Measurements from ENCODE around the gene TBX2. TPM values are rescaled to one million over a fixed set of nuclear protein-coding genes. Genes with fewer than 3 reads are reported as not detected.

Gene TBX2
- total RNA-seq, 1 donor from 2014 or later, result 122 TPM

GRCh38 chr17:61450641-61451537, 51.2 kb downstream of the TBX2 start:
- Histone ChIP-seq H3K27ac (peak overlapping the region; percentile 87), H3K9me3 (no peaks in the 10 kb centered on the region), H3K36me3 (no peaks in the 10 kb centered on the region), H3K4me1 (peaks cover 17% of the 10 kb centered on the region), H3K4me3 (peak overlapping the region; percentile 46), H3K27me3 (peaks cover 65% of the 10 kb centered on the region)
- intact Hi-C loops (cut with DNase I), result no loop called here
- no peak for DNase-seq
- no peak for ATAC-seq
- TF ChIP-seq CTCF (IDR thresholded peaks at IDR 0.05), result no peak

DNA sequence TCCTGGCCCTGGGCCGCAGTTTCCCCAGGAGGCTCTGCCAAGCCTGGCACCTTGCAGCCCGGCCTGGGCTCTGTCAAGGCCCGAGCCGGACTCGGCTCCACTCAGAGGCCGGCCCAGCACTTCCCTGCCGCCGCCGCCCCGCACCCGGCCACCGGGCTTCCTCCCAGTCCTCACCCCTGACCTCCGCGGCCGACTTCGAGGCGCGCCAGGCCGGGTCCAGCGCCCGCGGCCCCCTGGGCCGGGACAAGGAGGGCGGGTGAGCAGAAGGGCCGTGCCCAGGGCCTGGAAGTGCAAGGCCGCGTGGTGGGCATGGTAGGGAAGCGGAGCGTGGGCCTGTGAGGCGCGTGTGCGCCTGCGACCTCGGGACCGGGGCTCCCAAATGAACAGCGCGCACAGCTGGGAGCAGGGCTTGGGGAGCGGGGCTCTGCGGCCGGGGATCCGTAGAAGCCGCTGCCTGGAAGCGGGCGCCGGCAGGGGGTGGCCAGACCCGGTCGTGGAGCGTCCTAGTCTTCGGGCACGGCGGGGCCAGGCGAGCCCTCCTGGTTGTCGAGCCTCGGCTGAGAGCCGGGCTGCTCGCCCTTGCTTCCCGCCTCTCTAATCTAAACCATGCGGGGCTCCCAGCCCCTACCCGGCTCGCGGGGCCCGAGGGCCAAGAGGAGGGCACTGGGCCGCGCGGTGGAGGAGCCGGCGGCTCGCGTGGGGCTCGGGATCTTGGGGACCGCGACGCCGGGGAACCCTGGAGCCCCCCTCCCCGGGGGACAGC, 52.1 kb downstream of the TBX2 start:
- Histone ChIP-seq H3K4me3 (peak overlapping the region; percentile 46), H3K36me3 (no peaks in the 10 kb centered on the region), H3K4me1 (peaks cover 17% of the 10 kb centered on the region), H3K9me3 (no peaks in the 10 kb centered on the region), H3K27me3 (peaks cover 73% of the 10 kb centered on the region), H3K27ac (peak overlapping the region; percentile 87)
- DNase-seq, result no peak
- intact Hi-C loops (cut with DNase I), result no loop called here
- TF ChIP-seq CTCF (IDR thresholded peaks at IDR 0.05), result no peak
- ATAC-seq, result peak; percentile 65

DNA sequence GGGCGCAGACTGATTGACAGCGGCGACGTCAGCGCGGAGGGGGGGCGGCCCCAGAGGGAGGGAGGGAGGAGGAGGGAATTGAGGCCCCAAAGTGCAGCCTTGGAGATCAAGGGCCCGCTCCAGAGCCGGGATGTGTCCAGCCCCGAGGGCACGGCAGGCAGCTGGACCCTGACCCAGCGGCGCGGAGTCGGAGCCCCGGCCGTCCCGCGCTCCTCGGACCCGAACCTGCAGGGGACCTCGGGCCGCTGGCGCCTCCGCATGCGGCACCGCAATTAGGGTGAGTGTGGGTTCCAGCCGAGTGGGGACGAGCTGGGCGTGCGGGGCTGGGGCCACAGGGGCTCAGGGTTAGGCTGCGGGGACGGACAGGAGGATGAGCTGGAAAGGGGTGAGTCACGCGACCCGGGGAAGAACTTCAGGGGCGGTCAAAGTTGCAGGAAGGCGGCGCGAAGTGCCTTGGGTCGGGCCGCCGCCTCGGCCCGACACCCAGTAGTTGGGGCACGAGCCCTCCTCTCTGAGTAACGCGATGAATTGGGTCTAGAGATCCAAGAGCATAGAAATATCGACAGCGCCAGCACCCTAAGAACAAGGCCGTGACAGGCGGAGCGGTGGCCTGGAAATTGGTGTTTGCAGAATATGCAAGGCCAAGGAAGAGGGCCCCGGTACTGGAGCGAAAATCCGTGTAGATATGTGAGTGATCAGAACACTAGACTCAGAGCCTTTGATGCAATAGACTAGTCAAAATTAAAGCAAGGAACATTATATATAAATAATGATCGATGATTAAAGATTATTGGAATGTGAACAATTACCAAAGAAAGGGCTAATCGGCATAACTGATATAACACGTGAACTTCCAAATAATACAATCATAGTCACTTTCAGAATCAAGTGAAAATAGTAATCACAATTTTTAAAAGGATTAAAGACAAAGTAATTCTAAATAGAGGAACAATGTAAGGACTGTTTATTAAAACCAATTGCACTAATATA, 53.0 kb downstream of the TBX2 start, which contains the start of gene TBX4:
TSS of gene TBX4 (plus strand) at position 122 of the 990 bp plus-strand sequence. CDS start 4,069 bp downstream, outside the sequence.
- H3K27ac ChIP-seq, result peak within 1 kb of the TSS; percentile 87
- no peaks in the 10 kb centered on the region for H3K9me3 ChIP-seq
- ATAC-seq (peak; percentile 59), DNase-seq (no peak)
- peaks cover 17% of the 10 kb centered on the region for H3K4me1 ChIP-seq
- intact Hi-C loops (cut with DNase I), result no loop called here
- peaks cover 82% of the 10 kb centered on the region for H3K27me3 ChIP-seq
- TF ChIP-seq CTCF (IDR thresholded peaks at IDR 0.05), result no peak
- H3K36me3 ChIP-seq, result no peaks in the 10 kb centered on the region
- peak within 1 kb of the TSS; percentile 46 for H3K4me3 ChIP-seq

DNA sequence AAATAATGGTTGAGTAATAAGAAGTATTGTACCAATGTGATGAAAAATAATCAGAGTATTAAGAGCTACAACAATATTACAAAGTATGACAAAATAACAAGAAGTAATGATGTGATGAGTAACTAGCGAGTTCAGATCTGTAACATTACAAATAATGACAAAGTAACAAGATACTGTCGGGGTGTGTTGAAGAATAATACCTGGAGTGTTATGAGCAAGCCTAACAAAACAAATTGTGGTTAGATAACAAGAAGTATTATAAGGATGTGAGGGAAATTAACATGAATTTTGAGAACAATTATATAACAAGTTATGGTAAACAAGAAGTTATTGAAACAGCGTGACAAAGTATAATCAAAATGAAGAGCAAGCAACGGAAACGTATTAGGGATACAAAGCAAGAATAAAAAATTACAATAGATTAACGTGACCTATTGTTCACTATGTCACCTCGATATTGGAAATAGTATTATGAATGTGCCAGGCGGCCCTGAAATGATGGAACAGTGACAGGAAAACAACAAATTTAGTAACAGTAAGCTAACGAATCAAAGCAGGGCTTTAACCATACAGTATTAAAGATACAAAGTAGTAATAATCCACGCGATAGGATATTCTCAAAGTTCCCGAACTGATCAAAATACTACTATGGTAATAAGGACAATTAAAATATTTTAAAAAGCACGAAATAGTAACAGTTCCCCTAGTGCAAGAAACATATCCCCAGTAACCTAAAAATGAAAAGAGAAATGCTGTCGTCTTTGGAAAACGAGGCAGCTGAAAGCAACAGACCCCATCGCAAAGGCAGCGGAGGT, 54.1 kb downstream of the TBX2 start:
- H3K9me3 ChIP-seq, result no peaks in the 10 kb centered on the region
- peaks cover 88% of the 10 kb centered on the region for H3K27me3 ChIP-seq
- TF ChIP-seq CTCF (IDR thresholded peaks at IDR 0.05), result no peak
- no peak for DNase-seq
- peak overlapping the region; percentile 87 for H3K27ac ChIP-seq
- no peaks in the 10 kb centered on the region for H3K36me3 ChIP-seq
- no peak for ATAC-seq
- H3K4me3 ChIP-seq, result peak overlapping the region; percentile 46
- peaks cover 22% of the 10 kb centered on the region for H3K4me1 ChIP-seq
- intact Hi-C loops (cut with DNase I), result no loop called here
